Stimulated activated CD4-positive, alpha-beta T cell treated with anti-CD3 and anti-CD28 coated beads, Interleukin-15, amount 100 ng/mL, for 1 hour (primary cell): ENCODE data around the gene SOHLH2.

Experiments
- DNase-seq, 2 donors: peaks; one replicate each; pipeline ENCODE4 v3.0.0-alpha.2; 2020; ENCODE audit warnings: low read depth in 1 of 2, low spot score in 1 of 2

Gene SOHLH2

GRCh38 chr13:36190771-36191170, 23.6 kb downstream of the SOHLH2 start:
- no peak for DNase-seq

- DNase-seq: no peak
Observed at GRCh38 chr13:36188441-36188840, 25.9 kb downstream of the SOHLH2 start.

GRCh38 chr13:36183901-36184300, 30.5 kb downstream of the SOHLH2 start:
- no peak for DNase-seq

GRCh38 chr13:36175621-36176020, 38.7 kb downstream of the SOHLH2 start:
- DNase-seq: no peak

- DNase-seq: no peak
Observed at GRCh38 chr13:36174923-36175322, 39.4 kb downstream of the SOHLH2 start.

- no peak for DNase-seq
Observed at GRCh38 chr13:36173571-36174322, 40.6 kb downstream of the SOHLH2 start.

GRCh38 chr13:36166046-36166445, 48.3 kb downstream of the SOHLH2 start:
- no peak for DNase-seq

- DNase-seq: no peak
Observed at GRCh38 chr13:36163809-36164308, 50.5 kb downstream of the SOHLH2 start.

- no peak for DNase-seq
Observed at GRCh38 chr13:36163286-36163685, 51.1 kb downstream of the SOHLH2 start.

GRCh38 chr13:36160297-36160696, 54.1 kb downstream of the SOHLH2 start:
- no peak for DNase-seq

- no peak for DNase-seq
Observed at GRCh38 chr13:36158611-36159010, 55.7 kb downstream of the SOHLH2 start.

GRCh38 chr13:36157480-36157879, 56.9 kb downstream of the SOHLH2 start:
- DNase-seq: no peak

- no peak for DNase-seq
Observed at GRCh38 chr13:36154567-36155291, 59.6 kb downstream of the SOHLH2 start.

- DNase-seq: no peak
Observed at GRCh38 chr13:36151591-36151990, 62.8 kb downstream of the SOHLH2 start.

- DNase-seq: no peak
Observed at GRCh38 chr13:36148446-36148845, 65.9 kb downstream of the SOHLH2 start.

GRCh38 chr13:36147330-36147729, 67.0 kb downstream of the SOHLH2 start:
- DNase-seq: no peak

- DNase-seq: no peak
Observed at GRCh38 chr13:36146511-36147269, 67.7 kb downstream of the SOHLH2 start.

GRCh38 chr13:36143738-36144137, 70.6 kb downstream of the SOHLH2 start:
- DNase-seq: no peak

GRCh38 chr13:36142735-36143134, 71.6 kb downstream of the SOHLH2 start:
- no peak for DNase-seq

GRCh38 chr13:36135876-36136275, 78.5 kb downstream of the SOHLH2 start:
- no peak for DNase-seq

GRCh38 chr13:36134632-36135031, 79.7 kb downstream of the SOHLH2 start:
- no peak for DNase-seq
